Neural cell (in vitro differentiated cells): ENCODE results near the gene SEC16A. TPM values are rescaled to one million over a fixed set of nuclear protein-coding genes. Genes with fewer than 3 reads are reported as not detected.

ENCODE experiments used
- H2AFZ ChIP-seq: fragments of 200-600, 300-800 bp; sonication (generic), shearing (Covaris generic); 2 replicates; pipeline ENCODE4 v1.6.0; 2014; ENCODE audit warnings: low read depth, mild to moderate bottlenecking, antibody characterized with exemption, low read length, moderate library complexity
- H3F3A ChIP-seq: fragments of 200-600 bp; shearing (Covaris generic); 2 replicates; pipeline ENCODE4 v1.6.1; 2016; ENCODE audit warnings: mild to moderate bottlenecking, moderate library complexity, mixed read lengths, antibody characterized with exemption, low read length; ENCODE audit not compliant: insufficient read depth, poor library complexity, severe bottlenecking
- H3K27ac ChIP-seq: fragments of 200-600, 300-800 bp; sonication (generic), shearing (Covaris generic); 2 replicates; pipeline ENCODE4 v1.5.1; 2014; ENCODE audit warnings: mild to moderate bottlenecking, low read length, moderate library complexity
- H3K27me3 ChIP-seq: fragments of 300-800, 200-600 bp; sonication (generic), shearing (Covaris generic); 2 replicates; pipeline ENCODE4 v1.6.0; 2014; ENCODE audit warnings: mild to moderate bottlenecking, low read depth, low read length, moderate library complexity; ENCODE audit not compliant: insufficient read depth
- H3K36me3 ChIP-seq: fragments of 300-800, 200-600 bp; sonication (generic), shearing (Covaris generic); 2 replicates; pipeline ENCODE4 v1.5.1; 2014; ENCODE audit warnings: mild to moderate bottlenecking, antibody characterized with exemption, low read length, moderate library complexity; ENCODE audit not compliant: insufficient read depth
- H3K4me2 ChIP-seq: fragments of 300-800, 200-600 bp; sonication (generic), shearing (Covaris generic); 2 replicates; pipeline ENCODE4 v1.6.0; 2014; ENCODE audit warnings: mild to moderate bottlenecking, low read length
- H3K4me3 ChIP-seq: fragments of 300-800, 200-600 bp; sonication (generic), shearing (Covaris generic); 2 replicates; pipeline ENCODE4 v1.5.1; 2014; ENCODE audit warnings: mild to moderate bottlenecking, low read length, moderate library complexity
- H3K79me2 ChIP-seq: fragments of 200-600 bp; shearing (Covaris generic); replicated peaks from 2 replicates; pipeline ENCODE4 v1.6.0; 2014; ENCODE audit warnings: mild to moderate bottlenecking, low read length, moderate library complexity; ENCODE audit not compliant: insufficient read depth
- H3K9ac ChIP-seq: fragments of 300-800, 200-600 bp; sonication (generic), shearing (Covaris generic); 2 replicates; pipeline ENCODE4 v1.6.1; 2016; ENCODE audit warnings: mild to moderate bottlenecking, low read length, mixed read lengths
- H3K9me2 ChIP-seq: fragments of 200-600 bp; shearing (Covaris generic); 2 replicates; pipeline ENCODE4 v1.6.1; 2016; ENCODE audit warnings: mild to moderate bottlenecking, low read length, mixed read lengths; ENCODE audit not compliant: insufficient read depth
- H3K9me3 ChIP-seq: fragments of 200-600, 300-800 bp; sonication (generic), shearing (Covaris generic); 2 replicates; pipeline ENCODE4 v1.6.1; 2016; ENCODE audit warnings: mild to moderate bottlenecking, mixed run types, low read length, moderate library complexity, mixed read lengths
- H4K20me1 ChIP-seq: fragments of 200-600 bp; shearing (Covaris generic); 2 replicates; pipeline ENCODE4 v1.6.1; 2016; ENCODE audit warnings: mild to moderate bottlenecking, mixed run types; ENCODE audit not compliant: insufficient read depth
- EP300 ChIP-seq: fragments of 450-650 bp; conservative IDR thresholded peaks from 2 replicates; pipeline ENCODE4 v1.6.1; 2014; ENCODE audit warnings: antibody characterized with exemption, mild to moderate bottlenecking, moderate library complexity; ENCODE audit not compliant: poor library complexity, severe bottlenecking
- EZH2 ChIP-seq: fragments of 200-600, 300-800 bp; shearing (Covaris generic), sonication (generic); IDR thresholded peaks from 2 replicates; pipeline ENCODE4 v1.6.1; 2014; ENCODE audit warnings: antibody characterized with exemption, low read length, borderline replicate concordance, mild to moderate bottlenecking; ENCODE audit not compliant: insufficient read depth, poor library complexity, severe bottlenecking
- MXI1 ChIP-seq: fragments of 450-650 bp; conservative IDR thresholded peaks from 2 replicates; pipeline ENCODE4 v1.6.1; 2014; ENCODE audit warnings: antibody characterized with exemption, mild to moderate bottlenecking; ENCODE audit not compliant: poor library complexity, severe bottlenecking
- POLR2AphosphoS5 ChIP-seq: IDR thresholded peaks from 2 replicates; pipeline ENCODE4 v1.6.1; 2012
- RAD21 ChIP-seq: fragments of 450-650 bp; conservative IDR thresholded peaks from 2 replicates; pipeline ENCODE4 v1.6.1; 2014; ENCODE audit warnings: antibody characterized with exemption, mild to moderate bottlenecking, moderate library complexity
- SMC3 ChIP-seq: fragments of 450-650 bp; conservative IDR thresholded peaks from 2 replicates; pipeline ENCODE4 v1.6.1; 2014; ENCODE audit warnings: antibody characterized with exemption, mild to moderate bottlenecking, moderate library complexity; ENCODE audit not compliant: poor library complexity
- TAF1 ChIP-seq: IDR thresholded peaks from 2 replicates; pipeline ENCODE4 v1.6.1; 2012; ENCODE audit warnings: low read depth
- polyA plus RNA-seq: library from polyadenylated mRNA; depleted of rRNA; stranded (reverse); fragments of >200 nt; gene quantifications from 2 replicates; pipeline ENCODE4 v1.2.3, GENCODE V29; 2014
- TF ChIP-seq, protein P1 (sequence below): IDR thresholded peaks from 2 replicates; pipeline ENCODE4 v1.6.1; 2012; ENCODE audit warnings: borderline replicate concordance
- TF ChIP-seq, protein P2 (sequence below): fragments of 450-650 bp; IDR thresholded peaks from 2 replicates; pipeline ENCODE4 v1.5.1; 2014; ENCODE audit warnings: antibody characterized with exemption, mild to moderate bottlenecking, moderate library complexity; ENCODE audit not compliant: poor library complexity, severe bottlenecking

SEC16A gene
- polyA plus RNA-seq, 1 donor from 2014 or later = 15.4 TPM

DNA sequence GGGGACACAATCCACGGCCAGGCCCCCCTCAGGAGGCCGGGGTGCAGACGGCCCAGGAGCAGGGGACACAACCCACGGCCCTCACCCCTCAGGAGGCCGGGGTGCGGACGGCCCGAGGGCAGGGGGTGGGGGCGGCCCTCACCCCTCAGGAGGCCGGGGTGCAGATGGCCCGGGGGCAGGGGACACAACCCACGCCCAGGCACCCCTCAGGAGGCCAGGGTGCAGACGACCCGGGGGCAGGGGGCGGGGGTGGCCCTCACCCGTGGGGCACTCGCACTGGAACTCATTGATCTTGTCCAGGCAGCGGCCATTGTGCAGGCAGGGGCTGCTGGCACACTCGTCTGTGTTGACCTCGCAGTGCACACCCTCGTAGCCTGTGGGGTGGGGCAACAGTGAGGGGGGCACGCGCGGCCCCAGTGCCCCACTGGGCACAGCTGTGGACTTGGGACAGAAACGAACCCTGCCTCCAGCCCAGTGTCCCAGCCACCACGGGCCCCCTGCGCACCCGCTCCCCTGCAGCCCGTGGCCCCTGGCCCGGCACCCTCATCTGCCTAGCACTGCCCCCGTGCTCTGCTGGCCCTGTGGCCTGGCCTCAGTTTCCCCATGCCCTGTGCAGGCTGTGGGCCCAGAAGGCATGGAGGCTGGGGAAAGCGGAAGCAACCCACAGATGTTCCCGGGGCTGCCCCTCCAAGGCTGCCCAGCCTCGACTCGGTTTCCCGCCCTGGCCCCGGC lies 34.3 kb upstream of the SEC16A start:
- no peak overlapping the region for H3K4me3 ChIP-seq
- no peaks in the 10 kb centered on the region for H3K36me3 ChIP-seq
- H3K27me3 ChIP-seq = no peaks in the 10 kb centered on the region
- H3K9me3 ChIP-seq = no peaks in the 10 kb centered on the region
- TF ChIP-seq POLR2AphosphoS5 (no peak), TAF1 (no peak), RAD21 (no peak), MXI1 (no peak), EZH2 (no peak), EP300 (no peak), SMC3 (no peak)
- TF ChIP-seq, protein P1, sequence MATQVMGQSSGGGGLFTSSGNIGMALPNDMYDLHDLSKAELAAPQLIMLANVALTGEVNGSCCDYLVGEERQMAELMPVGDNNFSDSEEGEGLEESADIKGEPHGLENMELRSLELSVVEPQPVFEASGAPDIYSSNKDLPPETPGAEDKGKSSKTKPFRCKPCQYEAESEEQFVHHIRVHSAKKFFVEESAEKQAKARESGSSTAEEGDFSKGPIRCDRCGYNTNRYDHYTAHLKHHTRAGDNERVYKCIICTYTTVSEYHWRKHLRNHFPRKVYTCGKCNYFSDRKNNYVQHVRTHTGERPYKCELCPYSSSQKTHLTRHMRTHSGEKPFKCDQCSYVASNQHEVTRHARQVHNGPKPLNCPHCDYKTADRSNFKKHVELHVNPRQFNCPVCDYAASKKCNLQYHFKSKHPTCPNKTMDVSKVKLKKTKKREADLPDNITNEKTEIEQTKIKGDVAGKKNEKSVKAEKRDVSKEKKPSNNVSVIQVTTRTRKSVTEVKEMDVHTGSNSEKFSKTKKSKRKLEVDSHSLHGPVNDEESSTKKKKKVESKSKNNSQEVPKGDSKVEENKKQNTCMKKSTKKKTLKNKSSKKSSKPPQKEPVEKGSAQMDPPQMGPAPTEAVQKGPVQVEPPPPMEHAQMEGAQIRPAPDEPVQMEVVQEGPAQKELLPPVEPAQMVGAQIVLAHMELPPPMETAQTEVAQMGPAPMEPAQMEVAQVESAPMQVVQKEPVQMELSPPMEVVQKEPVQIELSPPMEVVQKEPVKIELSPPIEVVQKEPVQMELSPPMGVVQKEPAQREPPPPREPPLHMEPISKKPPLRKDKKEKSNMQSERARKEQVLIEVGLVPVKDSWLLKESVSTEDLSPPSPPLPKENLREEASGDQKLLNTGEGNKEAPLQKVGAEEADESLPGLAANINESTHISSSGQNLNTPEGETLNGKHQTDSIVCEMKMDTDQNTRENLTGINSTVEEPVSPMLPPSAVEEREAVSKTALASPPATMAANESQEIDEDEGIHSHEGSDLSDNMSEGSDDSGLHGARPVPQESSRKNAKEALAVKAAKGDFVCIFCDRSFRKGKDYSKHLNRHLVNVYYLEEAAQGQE = no peak
- TF ChIP-seq, protein P2, sequence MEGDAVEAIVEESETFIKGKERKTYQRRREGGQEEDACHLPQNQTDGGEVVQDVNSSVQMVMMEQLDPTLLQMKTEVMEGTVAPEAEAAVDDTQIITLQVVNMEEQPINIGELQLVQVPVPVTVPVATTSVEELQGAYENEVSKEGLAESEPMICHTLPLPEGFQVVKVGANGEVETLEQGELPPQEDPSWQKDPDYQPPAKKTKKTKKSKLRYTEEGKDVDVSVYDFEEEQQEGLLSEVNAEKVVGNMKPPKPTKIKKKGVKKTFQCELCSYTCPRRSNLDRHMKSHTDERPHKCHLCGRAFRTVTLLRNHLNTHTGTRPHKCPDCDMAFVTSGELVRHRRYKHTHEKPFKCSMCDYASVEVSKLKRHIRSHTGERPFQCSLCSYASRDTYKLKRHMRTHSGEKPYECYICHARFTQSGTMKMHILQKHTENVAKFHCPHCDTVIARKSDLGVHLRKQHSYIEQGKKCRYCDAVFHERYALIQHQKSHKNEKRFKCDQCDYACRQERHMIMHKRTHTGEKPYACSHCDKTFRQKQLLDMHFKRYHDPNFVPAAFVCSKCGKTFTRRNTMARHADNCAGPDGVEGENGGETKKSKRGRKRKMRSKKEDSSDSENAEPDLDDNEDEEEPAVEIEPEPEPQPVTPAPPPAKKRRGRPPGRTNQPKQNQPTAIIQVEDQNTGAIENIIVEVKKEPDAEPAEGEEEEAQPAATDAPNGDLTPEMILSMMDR = no peak
- no peak overlapping the region for H3K9ac ChIP-seq
- H3K4me2 ChIP-seq = no peak overlapping the region
- H4K20me1 ChIP-seq = no peaks in the 10 kb centered on the region
- peaks cover 3% of the 10 kb centered on the region for H3K79me2 ChIP-seq
- no peak overlapping the region for H3K27ac ChIP-seq
- H2AFZ ChIP-seq = no peak overlapping the region
- H3F3A ChIP-seq = no peaks in the 10 kb centered on the region
- H3K9me2 ChIP-seq = no peaks in the 10 kb centered on the region

DNA sequence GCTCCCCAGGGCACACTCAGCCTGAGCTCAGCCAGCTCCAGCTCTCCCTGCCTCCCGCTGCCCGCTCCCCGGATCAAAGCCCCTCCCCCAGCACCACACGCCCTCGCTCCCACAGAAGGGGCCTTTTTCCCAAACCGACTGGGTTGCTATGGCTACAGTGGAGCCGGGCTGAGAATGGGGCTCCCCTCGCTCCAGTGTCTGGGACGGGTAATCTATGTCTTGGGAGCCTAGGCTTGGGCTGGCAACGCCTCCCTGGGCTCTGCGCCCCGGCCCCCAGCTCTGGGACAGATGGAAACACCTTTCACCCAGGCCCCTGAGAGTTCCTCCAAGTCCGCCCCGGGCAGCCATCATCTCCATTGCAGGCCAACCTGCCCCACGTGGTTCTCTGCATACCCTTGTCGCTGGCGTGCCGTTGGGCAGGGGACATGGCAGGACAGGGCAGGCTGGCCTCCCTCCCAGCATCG lies 33.4 kb upstream of the SEC16A start:
- no peak overlapping the region for H3K4me2 ChIP-seq
- H3K9me3 ChIP-seq = no peaks in the 10 kb centered on the region
- TF ChIP-seq EP300 = no peak
- TF ChIP-seq MXI1 = no peak
- no peak for TF ChIP-seq EZH2
- no peak for TF ChIP-seq POLR2AphosphoS5
- TF ChIP-seq, protein P1 = no peak
- H3K27me3 ChIP-seq = no peaks in the 10 kb centered on the region
- H3K4me3 ChIP-seq = no peak overlapping the region
- H3K27ac ChIP-seq = no peak overlapping the region
- no peaks in the 10 kb centered on the region for H3K9me2 ChIP-seq
- no peaks in the 10 kb centered on the region for H3F3A ChIP-seq
- H2AFZ ChIP-seq = no peak overlapping the region
- H3K79me2 ChIP-seq = peaks cover 3% of the 10 kb centered on the region
- H3K36me3 ChIP-seq = no peaks in the 10 kb centered on the region
- no peaks in the 10 kb centered on the region for H4K20me1 ChIP-seq
- no peak overlapping the region for H3K9ac ChIP-seq
